CD4-positive, alpha-beta T cell (primary cell): ENCODE data around the gene SCG3. TPM values are rescaled to one million over a fixed set of nuclear protein-coding genes. Genes with fewer than 3 reads are reported as not detected.

Source experiments
- ATAC-seq: fragments of 200-7000 bp; cut with Tn5 transposase; one replicate; pipeline ENCODE4 v1.10.0; 2022; ENCODE audit warnings: mild to moderate bottlenecking; ENCODE audit not compliant: poor library complexity
- CTCF ChIA-PET: fragments of 350-600 bp; sonication (Branson Sonifier 250); formaldehyde crosslinking; loops from one replicate; lab custom pipeline; 2021; ENCODE audit warnings: antibody characterized with exemption, inconsistent platforms; lab: Charles Lee
- POLR2A ChIA-PET: fragments of 350-600 bp; sonication (Branson Sonifier 250); formaldehyde crosslinking; loops from one replicate; lab custom pipeline; 2021; ENCODE audit warnings: antibody characterized with exemption, inconsistent platforms; lab: Charles Lee
- DNase-seq, 14 experiments: peaks; one replicate each; pipeline ENCODE4 v3.0.0-alpha.2; 2013 to 2020; ENCODE audit warnings: mixed read lengths in 2 of 14
- H3K27ac ChIP-seq, 2 donors: one replicate each; pipeline versions ENCODE4 v1.5.1 to v1.7.0; 2013; ENCODE audit warnings: low read length in 2 of 2, low read depth in 1 of 2, mild to moderate bottlenecking in 1 of 2
- H3K27me3 ChIP-seq, 2 experiments: 1 replicate in 1 of 2; 2 replicates in 1 of 2; pipeline versions ENCODE4 v1.6.1 to v1.7.0; 2013; ENCODE audit warnings: low read length in 2 of 2, control low read depth in 1 of 2, mild to moderate bottlenecking in 1 of 2, moderate library complexity in 1 of 2; ENCODE audit not compliant: insufficient read depth in 2 of 2, control insufficient read depth in 1 of 2
- H3K36me3 ChIP-seq: one replicate; pipeline ENCODE4 v1.6.1; 2013; ENCODE audit warnings: low read length, control low read depth; ENCODE audit not compliant: insufficient read depth
- H3K4me1 ChIP-seq: one replicate; pipeline ENCODE4 v1.6.1; 2013; ENCODE audit warnings: low read length, control low read depth; ENCODE audit not compliant: insufficient read depth
- H3K4me3 ChIP-seq: one replicate; pipeline ENCODE4 v1.5.1; 2013; ENCODE audit warnings: mild to moderate bottlenecking, low read length, moderate library complexity
- H3K9me3 ChIP-seq, 2 experiments: 1 replicate in 1 of 2; 2 replicates in 1 of 2; pipeline versions ENCODE4 v1.6.1 to v1.7.0; 2013; ENCODE audit warnings: low read length in 2 of 2, mild to moderate bottlenecking in 2 of 2, control low read depth in 1 of 2, moderate library complexity in 1 of 2; ENCODE audit not compliant: control insufficient read depth in 1 of 2, insufficient read depth in 1 of 2
- H3K27ac Mint-ChIP-seq: one replicate; pipeline ENCODE4 v1.8.0; 2020; ENCODE audit warnings: mixed read lengths
- H3K27me3 Mint-ChIP-seq: one replicate; pipeline ENCODE4 v1.8.0; 2021; ENCODE audit warnings: mixed read lengths
- H3K36me3 Mint-ChIP-seq: one replicate; pipeline ENCODE4 v1.8.0; 2021; ENCODE audit warnings: low read depth, mixed read lengths
- H3K4me1 Mint-ChIP-seq: one replicate; pipeline ENCODE4 v1.8.0; 2021; ENCODE audit warnings: low read depth, mixed read lengths
- H3K4me3 Mint-ChIP-seq: one replicate; pipeline ENCODE4 v1.8.0; 2020; ENCODE audit warnings: mild to moderate bottlenecking, mixed read lengths
- H3K9me3 Mint-ChIP-seq: one replicate; pipeline ENCODE4 v1.8.0; 2020; ENCODE audit warnings: mixed read lengths
- CTCF ChIP-seq: fragments of 200-600 bp; IDR thresholded peaks from one replicate; pipeline ENCODE4 v1.8.0; 2022; ENCODE audit warnings: antibody characterized with exemption, mild to moderate bottlenecking
- intact Hi-C, 2 experiments: fragments of 100-400 bp; cut with DNase I in 1 of 2; cut with micrococcal nuclease in 1 of 2; formaldehyde crosslinking; loops; one replicate each; pipeline versions ENCODE4 v1.15.1 to v1.9.0; 2023 to 2025; cut with DNase I, micrococcal nuclease
- total RNA-seq, 174 experiments: library from RNA in 2 of 174; stranded (reverse) in 2 of 174; gene quantifications; one replicate each; pipeline ENCODE4 v1.2.3 and lab custom pipeline; 2021 to 2026

The SCG3 gene
- total RNA-seq, 2 experiments from 2014 or later = not detected

GRCh38 chr15:51758645-51759044, 77.3 kb downstream of the SCG3 start:
- no peaks in the 10 kb centered on the region for H3K4me1 ChIP-seq
- H3K9me3 Mint-ChIP-seq = no peaks in the 10 kb centered on the region
- DNase-seq (no peak), ATAC-seq (no peak)
- H3K4me3 Mint-ChIP-seq = no peak overlapping the region
- H3K4me1 Mint-ChIP-seq = peaks cover 22% of the 10 kb centered on the region
- CTCF ChIA-PET = interaction anchor here (1.7 to 5.5 kb wide), 2 partner anchors 18 to 109 kb away, joined by 9 to 26 read pairs; no protein-coding TSS in a partner anchor
- H3K36me3 Mint-ChIP-seq = no peaks in the 10 kb centered on the region
- no peak for TF ChIP-seq CTCF
- H3K27me3 ChIP-seq = no peaks in the 10 kb centered on the region
- no peak overlapping the region for H3K27ac ChIP-seq
- no peaks in the 10 kb centered on the region for H3K27me3 Mint-ChIP-seq
- no peak overlapping the region for H3K27ac Mint-ChIP-seq
- POLR2A ChIA-PET = interaction anchor here (1.0 kb wide), 1 partner anchor 9 kb away, joined by 3 read pairs; no protein-coding TSS in a partner anchor
- H3K9me3 ChIP-seq = no peaks in the 10 kb centered on the region
- H3K4me3 ChIP-seq = no peak overlapping the region
- H3K36me3 ChIP-seq = no peaks in the 10 kb centered on the region
- intact Hi-C loops = no loop called here

- CTCF ChIA-PET = no interaction called here
These were observed 78.3 kb downstream of the SCG3 start for GRCh38 chr15:51759557-51760070.

GRCh38 chr15:51760805-51761204, 79.5 kb downstream of the SCG3 start:
- no peak for ATAC-seq
- intact Hi-C loops = no loop called here
- Mint-ChIP-seq H3K4me1 (peaks cover under 1% of the 10 kb centered on the region), H3K4me3 (no peak overlapping the region), H3K36me3 (no peaks in the 10 kb centered on the region), H3K27me3 (no peaks in the 10 kb centered on the region), H3K9me3 (no peaks in the 10 kb centered on the region), H3K27ac (no peak overlapping the region)
- Histone ChIP-seq H3K36me3 (no peaks in the 10 kb centered on the region), H3K27ac (no peak overlapping the region), H3K4me3 (no peak overlapping the region), H3K4me1 (no peaks in the 10 kb centered on the region), H3K9me3 (no peaks in the 10 kb centered on the region), H3K27me3 (no peaks in the 10 kb centered on the region)
- no peak for DNase-seq
- CTCF ChIA-PET = interaction anchor here (1.3 kb wide), 1 partner anchor 111 kb away, joined by 6 read pairs; no protein-coding TSS in a partner anchor
- POLR2A ChIA-PET = interaction anchor here (0.6 kb wide), 1 partner anchor 43 kb away, joined by 3 read pairs; no protein-coding TSS in a partner anchor
- TF ChIP-seq CTCF = no peak

More at GRCh38 chr15:51759557-51760070, 78.3 kb downstream of the SCG3 start:
- TF ChIP-seq CTCF = no peak
- H3K4me1 Mint-ChIP-seq = peaks cover 12% of the 10 kb centered on the region
- Histone ChIP-seq H3K36me3 (no peaks in the 10 kb centered on the region), H3K9me3 (no peaks in the 10 kb centered on the region), H3K27me3 (no peaks in the 10 kb centered on the region), H3K27ac (no peak overlapping the region), H3K4me1 (no peaks in the 10 kb centered on the region), H3K4me3 (no peak overlapping the region)
- DNase-seq (peak in 3 of 14 experiments; percentile 16 to 32 (median 31)), ATAC-seq (no peak)
- H3K27ac Mint-ChIP-seq = no peak overlapping the region
- intact Hi-C loops = no loop called here
- H3K27me3 Mint-ChIP-seq = no peaks in the 10 kb centered on the region
- POLR2A ChIA-PET = no interaction called here
- H3K9me3 Mint-ChIP-seq = no peaks in the 10 kb centered on the region
- H3K4me3 Mint-ChIP-seq = no peak overlapping the region
- no peaks in the 10 kb centered on the region for H3K36me3 Mint-ChIP-seq
